Hepatocyte (in vitro differentiated cells): Measurements from ENCODE around the gene UNKL.

ENCODE experiments used
- CTCF ChIP-seq: fragments of 200-600 bp; sonication (generic); IDR thresholded peaks from 2 replicates; pipeline ENCODE4 v1.5.1; 2016; ENCODE audit warnings: antibody characterized with exemption, mild to moderate bottlenecking; ENCODE audit not compliant: poor library complexity
- EZH2 ChIP-seq: fragments of 200-600 bp; sonication (generic); IDR thresholded peaks from 2 replicates; pipeline ENCODE4 v1.6.1; 2016; ENCODE audit warnings: antibody characterized with exemption, mild to moderate bottlenecking, borderline replicate concordance
- EZH2phosphoT487 ChIP-seq: fragments of 200-600 bp; sonication (generic); IDR thresholded peaks from one replicate; pipeline ENCODE4 v1.6.1; 2018; ENCODE audit warnings: antibody characterized with exemption, mild to moderate bottlenecking, low read depth, moderate library complexity; ENCODE audit not compliant: unreplicated experiment, severe bottlenecking

- TF ChIP-seq CTCF (no peak), EZH2 (no peak), EZH2phosphoT487 (no peak)
Observed at GRCh38 chr16:1441391-1441829, 26.9 kb upstream of the UNKL start.
